ENCODE measurements around the gene PC.
A peak's percentile ranks its signal among the peaks of the same experiment; 100 is the strongest.

The PC gene

GRCh38 chr11:66912911-66913310 lies 45.3 kb downstream of the PC start:
- TF ChIP-seq, protein P1, sequence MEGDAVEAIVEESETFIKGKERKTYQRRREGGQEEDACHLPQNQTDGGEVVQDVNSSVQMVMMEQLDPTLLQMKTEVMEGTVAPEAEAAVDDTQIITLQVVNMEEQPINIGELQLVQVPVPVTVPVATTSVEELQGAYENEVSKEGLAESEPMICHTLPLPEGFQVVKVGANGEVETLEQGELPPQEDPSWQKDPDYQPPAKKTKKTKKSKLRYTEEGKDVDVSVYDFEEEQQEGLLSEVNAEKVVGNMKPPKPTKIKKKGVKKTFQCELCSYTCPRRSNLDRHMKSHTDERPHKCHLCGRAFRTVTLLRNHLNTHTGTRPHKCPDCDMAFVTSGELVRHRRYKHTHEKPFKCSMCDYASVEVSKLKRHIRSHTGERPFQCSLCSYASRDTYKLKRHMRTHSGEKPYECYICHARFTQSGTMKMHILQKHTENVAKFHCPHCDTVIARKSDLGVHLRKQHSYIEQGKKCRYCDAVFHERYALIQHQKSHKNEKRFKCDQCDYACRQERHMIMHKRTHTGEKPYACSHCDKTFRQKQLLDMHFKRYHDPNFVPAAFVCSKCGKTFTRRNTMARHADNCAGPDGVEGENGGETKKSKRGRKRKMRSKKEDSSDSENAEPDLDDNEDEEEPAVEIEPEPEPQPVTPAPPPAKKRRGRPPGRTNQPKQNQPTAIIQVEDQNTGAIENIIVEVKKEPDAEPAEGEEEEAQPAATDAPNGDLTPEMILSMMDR (conservative IDR thresholded peaks at IDR 0.05), result no peak
- H3K27ac ChIP-seq, result no peak overlapping the region

GRCh38 chr11:66912361-66912760 lies 45.8 kb downstream of the PC start:
- TF ChIP-seq, protein P1 (conservative IDR thresholded peaks at IDR 0.05), result no peak

GRCh38 chr11:66910669-66911068 lies 47.5 kb downstream of the PC start:
- TF ChIP-seq, protein P1 (conservative IDR thresholded peaks at IDR 0.05), result no peak
- H3K27ac ChIP-seq, result no peak overlapping the region

More at GRCh38 chr11:66912361-66912760, 45.8 kb downstream of the PC start:
- H3K27ac ChIP-seq, result no peak overlapping the region

- TF ChIP-seq, protein P1 (conservative IDR thresholded peaks at IDR 0.05), result no peak
- H3K27ac ChIP-seq, result no peak overlapping the region
Observed at GRCh38 chr11:66910016-66910415, 48.2 kb downstream of the PC start.

- H3K27ac ChIP-seq, result no peak overlapping the region
- TF ChIP-seq, protein P1 (conservative IDR thresholded peaks at IDR 0.05), result no peak
Observed at GRCh38 chr11:66909181-66909580, 49.0 kb downstream of the PC start.

DNA sequence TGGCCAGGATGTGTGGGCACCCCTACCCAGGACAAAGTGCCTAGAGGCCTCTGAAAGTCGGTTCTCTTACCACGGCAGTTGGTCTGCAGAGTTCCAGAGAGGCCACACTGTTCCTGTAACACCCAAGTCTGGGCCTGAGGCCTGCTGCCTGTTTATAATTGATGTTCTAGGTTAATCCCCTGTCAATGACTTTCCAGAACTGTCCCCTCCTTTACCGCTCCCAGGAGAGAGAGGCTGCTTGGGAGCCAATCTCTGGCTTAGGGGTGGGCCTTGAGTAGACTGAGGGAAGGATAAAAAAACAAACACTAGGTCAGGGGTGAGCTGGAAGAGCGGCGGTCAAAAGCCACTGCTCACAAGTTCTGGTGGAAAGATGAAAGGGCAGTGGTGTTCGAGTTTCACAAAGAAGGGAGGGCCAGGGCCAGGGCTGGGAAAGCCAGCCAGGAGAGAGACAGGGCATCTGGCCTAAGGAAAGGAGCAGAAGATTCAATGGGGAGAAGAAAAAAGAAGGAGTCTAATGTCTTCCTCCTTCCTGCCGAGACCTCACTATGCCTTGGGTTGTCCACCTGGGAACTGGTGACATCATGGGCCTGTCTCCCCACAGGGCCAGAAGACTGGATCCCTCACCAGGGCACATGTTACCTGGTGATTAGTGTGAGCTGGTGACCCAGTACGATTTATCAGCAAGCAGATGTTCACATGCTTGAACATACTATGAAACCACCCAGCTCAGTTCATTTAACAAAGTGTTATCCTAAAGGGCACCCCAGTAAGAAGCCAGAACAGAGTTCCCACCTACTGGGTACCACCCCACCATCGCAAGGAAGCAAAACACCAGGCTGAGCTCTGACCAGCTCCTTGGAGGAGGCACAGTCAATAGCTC lies 50.2 kb downstream of the PC start:
- TF ChIP-seq, protein P1 (conservative IDR thresholded peaks at IDR 0.05), result no peak
- H3K27ac ChIP-seq, result no peak overlapping the region

- TF ChIP-seq, protein P1 (conservative IDR thresholded peaks at IDR 0.05), result no peak
- H3K27ac ChIP-seq, result peak overlapping the region; percentile 30
Observed at GRCh38 chr11:66906061-66906733, 52.0 kb downstream of the PC start.

Data from VCaP (cell line).